Mononuclear cell (primary cell): ENCODE results near the gene CTDP1. TPM values are rescaled to one million over a fixed set of nuclear protein-coding genes. Genes with fewer than 3 reads are reported as not detected.
"Not testable (repeated sequence)": the region's sequence is repeated elsewhere in the genome, so short reads cannot be mapped to it uniquely, and the experiment has no call there.

Experiments
- H3K27me3 ChIP-seq: 2 replicates; pipeline ENCODE4 v1.6.0; 2011; ENCODE audit warnings: low read length, control low read depth; ENCODE audit not compliant: insufficient read depth
- H3K4me1 ChIP-seq: 2 replicates; pipeline ENCODE4 v1.5.1; 2011; ENCODE audit warnings: mild to moderate bottlenecking, low read length, control low read depth; ENCODE audit not compliant: insufficient read depth
- H3K4me3 ChIP-seq: 2 replicates; pipeline ENCODE4 v1.5.1; 2011; ENCODE audit warnings: mild to moderate bottlenecking, low read length, moderate library complexity
- H3K9me3 ChIP-seq: 2 replicates; pipeline ENCODE4 v1.5.1; 2011; ENCODE audit warnings: low read depth, mild to moderate bottlenecking, control low read depth, low read length
- total RNA-seq: library from RNA; depleted of rRNA; stranded (reverse); fragments of >200 nt; gene quantifications from one replicate; pipeline ENCODE4 v1.2.3, GENCODE V29; 2012

The CTDP1 gene
- total RNA-seq, 1 donor: 34.8 TPM

- H3K4me3 ChIP-seq: no peak overlapping the region
- H3K27me3 ChIP-seq: no peaks in the 10 kb centered on the region
- no peaks in the 10 kb centered on the region for H3K4me1 ChIP-seq
- H3K9me3 ChIP-seq: no peaks in the 10 kb centered on the region
Observed at GRCh38 chr18:79717059-79717458, 37.5 kb downstream of the CTDP1 start.

GRCh38 chr18:79717555-79718074 lies 38.0 kb downstream of the CTDP1 start:
- Histone ChIP-seq H3K4me3 (no peak overlapping the region), H3K4me1 (no peaks in the 10 kb centered on the region), H3K9me3 (no peaks in the 10 kb centered on the region), H3K27me3 (no peaks in the 10 kb centered on the region)

- no peaks in the 10 kb centered on the region for H3K27me3 ChIP-seq
- no peak overlapping the region for H3K4me3 ChIP-seq
- H3K9me3 ChIP-seq: no peaks in the 10 kb centered on the region
- no peaks in the 10 kb centered on the region for H3K4me1 ChIP-seq
Observed at GRCh38 chr18:79718126-79718525, 38.5 kb downstream of the CTDP1 start.

DNA sequence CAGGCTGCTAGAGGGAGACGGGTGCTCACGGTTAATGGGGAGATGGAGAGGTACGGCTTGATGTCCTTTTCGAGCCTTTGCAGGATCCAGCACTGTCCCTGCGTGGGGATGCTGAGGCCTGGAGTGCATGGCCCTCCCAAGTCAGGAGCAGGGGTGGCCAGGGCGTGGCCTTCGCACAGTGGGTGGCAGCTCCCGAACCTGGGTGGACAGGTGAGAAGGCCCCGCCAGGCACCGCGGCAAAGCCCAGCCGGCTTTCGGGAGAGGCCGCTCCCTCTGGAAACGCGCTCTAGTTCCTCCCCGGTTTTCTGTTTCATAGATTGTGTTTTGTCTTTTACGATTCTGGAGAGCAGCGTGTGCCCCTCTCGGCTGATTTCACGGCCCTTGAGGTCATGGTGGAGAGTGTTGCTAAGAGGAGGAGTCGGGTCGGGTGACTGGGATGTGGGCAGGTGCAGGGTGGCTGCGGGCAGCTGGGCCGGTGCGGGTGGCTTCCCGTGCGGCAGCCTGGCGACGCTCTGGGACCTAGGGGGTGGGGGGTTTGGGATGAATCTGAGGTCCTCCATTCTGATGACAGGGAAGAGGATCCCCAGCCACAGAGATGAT lies 39.4 kb downstream of the CTDP1 start:
- Histone ChIP-seq H3K4me1 (no peaks in the 10 kb centered on the region), H3K4me3 (no peak overlapping the region), H3K27me3 (no peaks in the 10 kb centered on the region), H3K9me3 (no peaks in the 10 kb centered on the region)

DNA sequence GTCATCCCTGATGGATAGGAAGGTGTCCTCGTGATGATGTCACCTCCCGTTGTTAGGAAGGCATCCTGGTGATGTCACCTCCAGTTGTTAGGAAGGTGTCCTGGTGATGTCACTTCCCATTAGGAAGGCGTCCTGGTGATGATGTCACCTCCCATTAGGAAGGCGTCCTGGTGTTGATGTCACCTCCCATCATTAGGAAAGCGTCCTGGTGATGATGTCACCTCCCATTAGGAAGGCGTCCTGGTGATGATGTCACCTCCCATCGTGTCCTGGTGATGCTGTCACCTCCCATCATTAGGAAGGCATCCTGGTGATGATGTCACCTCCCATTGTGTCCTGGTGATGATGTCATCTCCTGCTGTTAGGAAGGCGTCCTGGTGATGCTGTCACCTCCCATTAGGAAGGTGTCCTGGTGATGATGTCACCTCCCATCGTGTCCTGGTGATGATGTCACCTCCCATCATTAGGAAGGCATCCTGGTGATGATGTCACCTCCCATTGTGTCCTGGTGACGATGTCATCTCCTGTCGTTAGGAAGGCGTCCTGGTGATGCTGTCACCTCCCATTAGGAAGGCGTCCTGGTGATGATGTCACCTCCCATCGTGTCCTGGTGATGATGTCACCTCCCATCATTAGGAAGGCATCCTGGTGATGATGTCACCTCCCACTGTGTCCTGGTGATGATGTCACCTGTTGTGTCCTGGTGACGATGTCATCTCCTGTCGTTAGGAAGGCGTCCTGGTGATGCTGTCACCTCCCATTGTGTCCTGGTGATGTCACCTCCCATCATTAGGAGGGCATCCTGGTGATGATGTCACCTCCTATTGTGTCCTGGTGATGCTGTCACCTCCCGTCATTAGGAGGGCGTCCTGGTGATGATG lies 40.1 kb downstream of the CTDP1 start:
- H3K4me3 ChIP-seq, H3K27me3 ChIP-seq, H3K4me1 ChIP-seq, H3K9me3 ChIP-seq: not testable (repeated sequence)

- no peaks in the 10 kb centered on the region for H3K27me3 ChIP-seq
- no peak overlapping the region for H3K4me3 ChIP-seq
- no peaks in the 10 kb centered on the region for H3K4me1 ChIP-seq
- no peaks in the 10 kb centered on the region for H3K9me3 ChIP-seq
Observed at GRCh38 chr18:79720359-79720733, 40.7 kb downstream of the CTDP1 start.

- no peaks in the 10 kb centered on the region for H3K4me1 ChIP-seq
- no peaks in the 10 kb centered on the region for H3K27me3 ChIP-seq
- no peaks in the 10 kb centered on the region for H3K9me3 ChIP-seq
- no peak overlapping the region for H3K4me3 ChIP-seq
Observed at GRCh38 chr18:79723036-79723435, 43.4 kb downstream of the CTDP1 start.

DNA sequence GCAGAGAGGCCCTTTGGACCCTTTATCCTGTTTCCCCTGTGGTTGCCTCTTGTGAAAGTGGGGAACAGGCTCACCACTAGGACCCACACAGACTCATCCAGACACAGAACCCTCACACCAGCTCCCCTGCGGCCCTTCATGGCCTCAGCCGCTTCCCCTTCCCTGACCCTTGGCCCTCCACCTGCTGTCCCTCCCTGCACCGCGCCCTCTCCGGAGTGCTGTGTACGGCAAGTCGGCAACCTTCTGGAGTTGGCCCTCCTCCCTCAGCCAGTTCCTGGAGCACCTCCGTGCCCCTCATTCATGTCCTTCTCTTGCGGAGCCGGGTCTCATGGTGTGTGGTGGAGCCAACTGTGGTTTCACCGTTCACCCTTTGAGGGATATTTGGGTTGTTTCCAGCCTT lies 44.0 kb downstream of the CTDP1 start:
- Histone ChIP-seq H3K4me3 (no peak overlapping the region), H3K4me1 (no peaks in the 10 kb centered on the region), H3K9me3 (no peaks in the 10 kb centered on the region), H3K27me3 (no peaks in the 10 kb centered on the region)

DNA sequence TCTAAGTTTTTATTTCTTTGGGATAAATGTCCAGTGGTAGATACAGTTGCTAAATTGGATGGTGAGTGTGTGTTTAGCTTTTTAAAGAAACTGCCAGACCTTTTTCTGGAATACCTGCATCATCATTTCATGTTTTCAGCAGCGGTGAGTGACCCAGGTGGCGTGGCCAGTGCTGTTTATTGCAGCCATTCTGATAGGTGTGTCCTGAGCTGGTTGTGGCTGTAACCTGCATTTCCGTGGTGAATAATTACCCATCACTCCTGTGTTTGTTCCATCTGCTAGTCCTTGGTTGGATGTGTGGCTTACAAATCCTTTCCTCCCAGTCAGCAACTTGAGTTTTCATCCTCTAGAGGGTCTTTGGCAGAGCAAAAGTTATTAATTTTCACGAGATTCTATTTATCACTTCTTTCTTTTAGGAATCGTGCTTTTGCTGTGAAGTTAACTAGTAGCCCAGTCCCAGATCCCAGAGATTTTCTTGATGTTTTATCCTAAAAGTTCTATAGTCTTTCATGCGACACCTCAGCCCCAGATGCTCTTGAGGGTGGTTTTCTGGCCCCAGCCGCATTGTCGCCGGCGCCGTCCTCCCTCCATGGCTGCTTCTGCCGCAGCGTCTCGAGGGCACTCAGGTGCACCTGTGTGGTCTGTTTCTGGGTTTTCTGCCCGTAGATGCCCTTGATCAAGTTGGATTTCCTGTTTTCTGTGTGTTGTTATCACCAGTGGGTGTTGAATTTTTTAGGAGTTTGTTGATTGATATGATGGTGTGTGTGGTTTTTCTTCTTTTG lies 44.9 kb downstream of the CTDP1 start:
- H3K9me3 ChIP-seq: no peaks in the 10 kb centered on the region

GRCh38 chr18:79725486-79725885 lies 45.9 kb downstream of the CTDP1 start:
- Histone ChIP-seq H3K4me1 (no peaks in the 10 kb centered on the region), H3K27me3 (no peaks in the 10 kb centered on the region), H3K9me3 (no peaks in the 10 kb centered on the region), H3K4me3 (no peak overlapping the region)

More for the DNA sequence above, 44.9 kb downstream of the CTDP1 start:
- Histone ChIP-seq H3K4me1 (no peaks in the 10 kb centered on the region), H3K4me3 (no peak overlapping the region), H3K27me3 (no peaks in the 10 kb centered on the region)

- Histone ChIP-seq H3K9me3 (peaks cover 4% of the 10 kb centered on the region), H3K4me1 (no peaks in the 10 kb centered on the region), H3K27me3 (no peaks in the 10 kb centered on the region), H3K4me3 (no peak overlapping the region)
Observed at GRCh38 chr18:79726721-79727120, 47.1 kb downstream of the CTDP1 start.

DNA sequence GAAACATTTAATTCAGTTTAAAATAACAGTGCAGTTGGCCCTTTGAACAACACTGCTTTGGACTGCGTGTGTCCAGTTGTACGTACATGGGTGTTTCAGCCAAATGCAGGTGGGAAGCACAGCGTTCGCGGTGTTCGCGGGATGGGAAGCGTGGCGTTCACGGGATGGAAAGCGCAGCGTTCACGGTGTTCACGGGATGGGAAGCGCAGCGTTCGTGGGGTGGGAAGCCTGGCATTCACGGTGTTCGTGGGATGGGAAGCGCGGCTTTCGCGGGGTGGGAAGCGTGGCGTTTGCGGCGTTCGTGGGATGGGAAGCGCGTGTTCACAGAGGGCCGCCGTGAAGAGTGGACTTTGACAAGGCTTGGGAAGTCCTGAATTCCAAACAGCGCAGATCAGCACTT lies 47.6 kb downstream of the CTDP1 start:
- Histone ChIP-seq H3K4me1 (no peaks in the 10 kb centered on the region), H3K27me3 (no peaks in the 10 kb centered on the region), H3K9me3 (peaks cover 9% of the 10 kb centered on the region), H3K4me3 (no peak overlapping the region)

DNA sequence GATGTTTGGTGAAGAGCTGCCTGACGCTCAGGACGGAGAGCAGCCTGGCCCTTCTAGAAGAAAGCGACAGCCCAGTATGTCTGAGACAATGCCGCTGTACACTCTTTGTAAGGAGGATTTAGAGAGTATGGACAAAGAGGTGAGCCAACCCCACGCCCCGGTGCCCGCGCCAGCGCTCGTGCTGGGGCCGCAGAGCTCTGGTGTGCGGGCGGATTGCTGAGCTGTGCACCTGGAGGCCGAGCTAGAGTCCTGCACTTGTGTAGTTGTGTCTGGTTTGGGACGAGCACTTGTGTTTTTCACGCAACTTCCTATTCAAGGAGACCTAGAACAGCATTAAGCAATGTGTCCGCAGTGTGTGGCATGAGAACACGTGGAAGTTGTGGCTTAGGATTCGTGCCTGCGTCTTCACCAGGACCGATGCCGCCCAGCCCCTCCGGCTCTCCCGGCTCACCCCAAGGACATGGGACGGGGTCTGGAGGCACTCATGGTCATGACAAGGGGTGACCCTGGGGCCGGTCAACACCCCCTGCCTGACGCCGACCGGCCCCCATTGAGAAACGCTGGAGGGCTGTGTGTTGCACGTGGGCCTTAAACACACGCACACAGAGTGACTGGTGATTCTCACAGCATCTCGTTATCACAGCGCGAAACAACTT lies 49.5 kb downstream of the CTDP1 start:
- no peaks in the 10 kb centered on the region for H3K27me3 ChIP-seq
- H3K9me3 ChIP-seq: peaks cover 15% of the 10 kb centered on the region
- no peak overlapping the region for H3K4me3 ChIP-seq
- no peaks in the 10 kb centered on the region for H3K4me1 ChIP-seq

DNA sequence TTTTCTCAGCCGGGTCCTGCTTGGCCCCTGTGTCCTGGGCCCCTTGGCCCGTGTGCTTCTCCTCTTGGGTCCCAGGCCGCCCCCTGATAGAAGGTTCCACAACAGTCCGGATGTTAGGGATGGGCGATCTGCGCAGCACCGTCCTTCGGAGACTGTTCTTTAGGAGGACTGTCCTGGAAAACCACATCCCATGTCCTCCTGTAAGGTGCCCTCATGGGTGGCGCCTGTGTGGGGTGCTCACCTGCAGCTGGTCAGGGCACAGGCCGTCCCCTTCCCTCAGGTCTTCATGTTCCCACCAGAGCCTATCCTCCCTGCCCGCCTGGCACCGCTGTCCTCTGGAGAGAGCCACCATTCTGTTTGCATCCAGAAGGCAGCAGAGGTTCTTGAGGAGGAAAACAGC lies 50.0 kb downstream of the CTDP1 start:
- Histone ChIP-seq H3K27me3 (no peaks in the 10 kb centered on the region), H3K4me3 (no peak overlapping the region), H3K9me3 (peaks cover 15% of the 10 kb centered on the region), H3K4me1 (no peaks in the 10 kb centered on the region)

DNA sequence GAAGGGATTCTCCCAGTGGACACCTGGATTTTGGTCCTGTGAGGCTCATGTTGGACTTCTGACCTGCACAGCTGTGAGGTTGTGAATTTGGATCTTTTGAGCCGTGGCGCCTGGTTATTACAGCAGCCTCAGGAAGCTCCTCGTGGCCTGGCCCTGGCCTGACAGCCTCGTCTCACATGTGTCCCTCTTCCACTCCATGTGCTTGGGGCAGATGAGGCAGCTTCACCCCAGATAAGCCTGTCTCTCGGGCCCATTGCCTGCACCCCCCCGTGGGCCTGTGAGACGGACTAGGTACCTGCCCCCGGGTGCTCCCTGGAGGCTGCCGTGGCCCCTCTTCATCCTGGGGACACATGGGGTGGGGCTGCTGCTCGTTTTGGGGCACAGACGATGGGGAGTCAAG lies 51.2 kb downstream of the CTDP1 start:
- peaks cover 15% of the 10 kb centered on the region for H3K9me3 ChIP-seq
- H3K4me3 ChIP-seq: no peak overlapping the region
- H3K27me3 ChIP-seq: no peaks in the 10 kb centered on the region
- H3K4me1 ChIP-seq: no peaks in the 10 kb centered on the region
